ENCODE measurements around the gene CRCP.

CRCP gene

GRCh38 chr7:66164356-66164755 lies 49.7 kb downstream of the CRCP start:
- Histone ChIP-seq H3K4me3 (replicated peaks; ENCODE audit: insufficient read depth, low read length) (no peak overlapping the region), H3K27ac (replicated peaks) (no peak overlapping the region), H3K27me3 (ENCODE audit: insufficient read depth, poor library complexity, severe bottlenecking) (no peaks in the 10 kb centered on the region)
- TF ChIP-seq REST (IDR thresholded peaks at IDR 0.05; ENCODE audit: insufficient replicate concordance, low read depth) (no peak), CTCF (IDR thresholded peaks at IDR 0.05; ENCODE audit: insufficient read depth, low read length) (no peak), GABPA (IDR thresholded peaks at IDR 0.05; ENCODE audit: low read depth) (no peak), SPI1 (IDR thresholded peaks at IDR 0.05; ENCODE audit: borderline replicate concordance, low read depth) (no peak), POLR2AphosphoS5 (IDR thresholded peaks at IDR 0.05; ENCODE audit: low read depth) (no peak)
- no peak for DNase-seq (ENCODE audit: low read depth in 1 of 2, low spot score in 1 of 2)

GRCh38 chr7:66167773-66168387 lies 53.2 kb downstream of the CRCP start:
- TF ChIP-seq SPI1 (IDR thresholded peaks at IDR 0.05; ENCODE audit: borderline replicate concordance, low read depth) = peak; percentile 65; the same call in 1 of the 2 replicates
- no peak for TF ChIP-seq REST (IDR thresholded peaks at IDR 0.05; ENCODE audit: insufficient replicate concordance, low read depth)
- Histone ChIP-seq H3K27ac (replicated peaks) (no peak overlapping the region), H3K27me3 (ENCODE audit: insufficient read depth, poor library complexity, severe bottlenecking) (no peaks in the 10 kb centered on the region), H3K4me3 (replicated peaks; ENCODE audit: insufficient read depth, low read length) (no peak overlapping the region)
- DNase-seq (ENCODE audit: low read depth in 1 of 2, low spot score in 1 of 2) = no peak

GRCh38 chr7:66169616-66170015 lies 55.0 kb downstream of the CRCP start:
- DNase-seq (ENCODE audit: low read depth in 1 of 2, low spot score in 1 of 2) = no peak
- Histone ChIP-seq H3K4me3 (replicated peaks; ENCODE audit: insufficient read depth, low read length) (no peak overlapping the region), H3K27me3 (ENCODE audit: insufficient read depth, poor library complexity, severe bottlenecking) (no peaks in the 10 kb centered on the region), H3K27ac (replicated peaks) (no peak overlapping the region)
- TF ChIP-seq REST (IDR thresholded peaks at IDR 0.05; ENCODE audit: insufficient replicate concordance, low read depth) = no peak
- TF ChIP-seq POLR2AphosphoS5 (IDR thresholded peaks at IDR 0.05; ENCODE audit: low read depth) = no peak
- TF ChIP-seq SPI1 (IDR thresholded peaks at IDR 0.05; ENCODE audit: borderline replicate concordance, low read depth) = no peak
- no peak for TF ChIP-seq GABPA (IDR thresholded peaks at IDR 0.05; ENCODE audit: low read depth)
- no peak for TF ChIP-seq CTCF (IDR thresholded peaks at IDR 0.05; ENCODE audit: insufficient read depth, low read length)
